ENCODE measurements around the gene PLPP4.

The PLPP4 gene

GRCh38 chr10:120493411-120494312 lies 36.6 kb downstream of the PLPP4 start:
- Histone ChIP-seq H4K20me1 (ENCODE audit: insufficient read depth, low read length) (no peaks in the 10 kb centered on the region), H3K4me1 (ENCODE audit: insufficient read depth, low read length) (no peaks in the 10 kb centered on the region), H2AFZ (ENCODE audit: low read depth, low read length) (no peak overlapping the region), H3K4me3 (ENCODE audit: low read depth in 1 of 2, low read length in 2 of 2) (no peak overlapping the region), H3K27ac (ENCODE audit: low read length) (no peak overlapping the region), H3K9me3 (ENCODE audit: insufficient read depth, low read length, severe bottlenecking) (no peaks in the 10 kb centered on the region), H3K27me3 (ENCODE audit: insufficient read depth, low read length, poor library complexity) (no peaks in the 10 kb centered on the region), H3K79me2 (ENCODE audit: insufficient read depth, low read length) (no peaks in the 10 kb centered on the region), H3K36me3 (ENCODE audit: insufficient read depth, low read length) (no peaks in the 10 kb centered on the region), H3K4me2 (ENCODE audit: insufficient read depth, low read length) (no peak overlapping the region), H3K9ac (ENCODE audit: low read depth, low read length) (no peak overlapping the region)
- TF ChIP-seq CTCF (IDR thresholded peaks at IDR 0.05; ENCODE audit: borderline replicate concordance, extremely low read depth, low read length, poor library complexity, severe bottlenecking) (no peak), EZH2 (IDR thresholded peaks at IDR 0.05; ENCODE audit: borderline replicate concordance, low read depth, low read length, severe bottlenecking) (no peak)
- DNase-seq: no peak
- ATAC-seq (ENCODE audit: insufficient read depth, low read depth): no peak

- Histone ChIP-seq H4K20me1 (ENCODE audit: insufficient read depth, low read length) (no peaks in the 10 kb centered on the region), H3K27ac (ENCODE audit: low read length) (no peak overlapping the region), H3K9ac (ENCODE audit: low read depth, low read length) (no peak overlapping the region), H3K9me3 (ENCODE audit: insufficient read depth, low read length, severe bottlenecking) (no peaks in the 10 kb centered on the region), H3K79me2 (ENCODE audit: insufficient read depth, low read length) (no peaks in the 10 kb centered on the region), H3K4me1 (ENCODE audit: insufficient read depth, low read length) (no peaks in the 10 kb centered on the region), H3K4me2 (ENCODE audit: insufficient read depth, low read length) (no peak overlapping the region), H2AFZ (ENCODE audit: low read depth, low read length) (no peak overlapping the region), H3K36me3 (ENCODE audit: insufficient read depth, low read length) (no peaks in the 10 kb centered on the region), H3K4me3 (ENCODE audit: low read depth in 1 of 2, low read length in 2 of 2) (no peak overlapping the region), H3K27me3 (ENCODE audit: insufficient read depth, low read length, poor library complexity) (no peaks in the 10 kb centered on the region)
- TF ChIP-seq EZH2 (IDR thresholded peaks at IDR 0.05; ENCODE audit: borderline replicate concordance, low read depth, low read length, severe bottlenecking) (no peak), CTCF (IDR thresholded peaks at IDR 0.05; ENCODE audit: borderline replicate concordance, extremely low read depth, low read length, poor library complexity, severe bottlenecking) (no peak)
- DNase-seq (no peak), ATAC-seq (ENCODE audit: insufficient read depth, low read depth) (no peak)
Measured at GRCh38 chr10:120494313-120494710, 37.3 kb downstream of the PLPP4 start.

- Histone ChIP-seq H4K20me1 (ENCODE audit: insufficient read depth, low read length) (no peaks in the 10 kb centered on the region), H2AFZ (ENCODE audit: low read depth, low read length) (no peak overlapping the region), H3K79me2 (ENCODE audit: insufficient read depth, low read length) (no peaks in the 10 kb centered on the region), H3K36me3 (ENCODE audit: insufficient read depth, low read length) (no peaks in the 10 kb centered on the region), H3K4me1 (ENCODE audit: insufficient read depth, low read length) (no peaks in the 10 kb centered on the region), H3K4me2 (ENCODE audit: insufficient read depth, low read length) (no peak overlapping the region), H3K27me3 (ENCODE audit: insufficient read depth, low read length, poor library complexity) (no peaks in the 10 kb centered on the region), H3K4me3 (ENCODE audit: low read depth in 1 of 2, low read length in 2 of 2) (no peak overlapping the region), H3K9ac (ENCODE audit: low read depth, low read length) (no peak overlapping the region), H3K9me3 (ENCODE audit: insufficient read depth, low read length, severe bottlenecking) (no peaks in the 10 kb centered on the region), H3K27ac (ENCODE audit: low read length) (no peak overlapping the region)
- DNase-seq: no peak
- TF ChIP-seq EZH2 (IDR thresholded peaks at IDR 0.05; ENCODE audit: borderline replicate concordance, low read depth, low read length, severe bottlenecking) (no peak), CTCF (IDR thresholded peaks at IDR 0.05; ENCODE audit: borderline replicate concordance, extremely low read depth, low read length, poor library complexity, severe bottlenecking) (no peak)
- no peak for ATAC-seq (ENCODE audit: insufficient read depth, low read depth)
Measured at GRCh38 chr10:120495226-120496009, 38.4 kb downstream of the PLPP4 start.

Measured in DND-41 (cell line).